Suprapubic skin (tissue), 4 donors: ENCODE measurements around the gene BIRC2. TPM values are rescaled to one million over a fixed set of nuclear protein-coding genes. Genes with fewer than 3 reads are reported as not detected.

Experiments
- DNase-seq, 2 donors: peaks; one replicate each; pipeline ENCODE4 v3.0.0-alpha.2; 2019; ENCODE audit warnings: low spot score in 2 of 2
- H3K27ac ChIP-seq: fragments of 200-600 bp; sonication (generic); one replicate; pipeline ENCODE4 v1.5.1; 2019
- H3K27me3 ChIP-seq: fragments of 200-600 bp; sonication (generic); one replicate; pipeline ENCODE4 v1.5.1; 2019
- H3K36me3 ChIP-seq: fragments of 200-600 bp; sonication (generic); one replicate; pipeline ENCODE4 v1.5.1; 2019
- H3K4me1 ChIP-seq: fragments of 200-600 bp; sonication (generic); one replicate; pipeline ENCODE4 v1.5.1; 2019
- H3K4me3 ChIP-seq: fragments of 200-600 bp; sonication (generic); one replicate; pipeline ENCODE4 v1.5.1; 2019; ENCODE audit warnings: mild to moderate bottlenecking
- H3K9me3 ChIP-seq: fragments of 200-600 bp; sonication (generic); one replicate; pipeline ENCODE4 v1.5.1; 2019
- CTCF ChIP-seq, 2 donors: fragments of 200-600 bp in 1 of 2; fragments of 450-650 bp in 1 of 2; sonication (generic) in 1 of 2; IDR thresholded peaks; one replicate each; pipeline ENCODE4 v1.5.1; 2016 to 2019; ENCODE audit warnings: antibody characterized with exemption in 2 of 2, mild to moderate bottlenecking in 1 of 2, moderate library complexity in 1 of 2
- EP300 ChIP-seq: sonication (generic); formaldehyde crosslinking; IDR thresholded peaks from one replicate; pipeline ENCODE4 v1.6.1; 2017; ENCODE audit warnings: antibody characterized with exemption
- POLR2A ChIP-seq, 2 donors: fragments of 450-650 bp; IDR thresholded peaks; one replicate each; pipeline ENCODE4 v1.6.1; 2017; ENCODE audit warnings: antibody characterized with exemption in 2 of 2, mild to moderate bottlenecking in 2 of 2, moderate library complexity in 2 of 2
- POLR2AphosphoS5 ChIP-seq, 3 donors: sonication (generic); formaldehyde crosslinking; IDR thresholded peaks; one replicate each; pipeline ENCODE4 v1.6.1; 2017; ENCODE audit warnings: antibody characterized with exemption in 3 of 3
- WGBS: methylation state at CpG from one replicate; pipeline ENCODE4 v1.1.5; 2018; 5-methylcytosine and 5-hydroxymethylcytosine counted together
- total RNA-seq, 4 donors: library from RNA; depleted of rRNA; stranded (reverse); fragments of >200 nt; gene quantifications; one replicate each; pipeline ENCODE4 v1.1.0, GENCODE V29; 2016

The BIRC2 gene
- total RNA-seq, 4 donors from 2014 or later, result 56.9 to 76.5 (median 64.6) TPM

DNA sequence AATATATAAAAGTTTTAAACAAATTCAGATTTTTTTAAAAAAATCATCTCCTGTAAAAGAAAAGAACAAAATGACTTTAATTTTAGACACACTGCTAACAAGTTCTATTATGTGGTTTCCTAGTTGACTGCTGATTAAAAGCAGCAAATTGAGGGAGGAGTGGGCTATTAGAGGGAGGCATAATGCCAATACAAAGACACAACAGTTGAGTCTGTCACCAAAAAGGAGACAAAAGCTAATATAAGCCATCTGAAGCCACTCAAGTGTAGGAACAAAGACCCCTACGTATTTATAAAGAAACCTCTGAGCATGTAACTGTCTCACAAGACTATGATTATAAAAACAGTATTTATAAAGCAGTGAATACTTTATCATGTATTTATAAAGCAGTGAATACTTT lies 76.9 kb downstream of the BIRC2 start:
- WGBS, result 71% methylated on average over 1 of the region's 1 CpG
- TF ChIP-seq CTCF (IDR thresholded peaks at IDR 0.05), result no peak
- no peak for TF ChIP-seq EP300
- TF ChIP-seq POLR2AphosphoS5 (IDR thresholded peaks at IDR 0.05), result no peak
- no peak for TF ChIP-seq POLR2A (IDR thresholded peaks at IDR 0.05)

GRCh38 chr11:102426000-102426399 lies 79.0 kb downstream of the BIRC2 start:
- Histone ChIP-seq H3K36me3 (no peaks in the 10 kb centered on the region), H3K9me3 (no peaks in the 10 kb centered on the region), H3K27me3 (no peaks in the 10 kb centered on the region), H3K4me1 (peaks cover 15% of the 10 kb centered on the region), H3K27ac (no peak overlapping the region), H3K4me3 (no peak overlapping the region)
- WGBS, result 84% methylated on average over 2 of the region's 2 CpGs
- TF ChIP-seq CTCF (IDR thresholded peaks at IDR 0.05), result no peak
- TF ChIP-seq EP300, result no peak
- TF ChIP-seq POLR2AphosphoS5 (IDR thresholded peaks at IDR 0.05), result no peak
- no peak for TF ChIP-seq POLR2A (IDR thresholded peaks at IDR 0.05)
- DNase-seq, result no peak

More for the DNA sequence above, 76.9 kb downstream of the BIRC2 start:
- H3K27ac ChIP-seq, result no peak overlapping the region
- peaks cover 25% of the 10 kb centered on the region for H3K4me1 ChIP-seq
- no peaks in the 10 kb centered on the region for H3K36me3 ChIP-seq
- DNase-seq, result no peak
- no peaks in the 10 kb centered on the region for H3K9me3 ChIP-seq
- H3K27me3 ChIP-seq, result no peaks in the 10 kb centered on the region
- no peak overlapping the region for H3K4me3 ChIP-seq

DNA sequence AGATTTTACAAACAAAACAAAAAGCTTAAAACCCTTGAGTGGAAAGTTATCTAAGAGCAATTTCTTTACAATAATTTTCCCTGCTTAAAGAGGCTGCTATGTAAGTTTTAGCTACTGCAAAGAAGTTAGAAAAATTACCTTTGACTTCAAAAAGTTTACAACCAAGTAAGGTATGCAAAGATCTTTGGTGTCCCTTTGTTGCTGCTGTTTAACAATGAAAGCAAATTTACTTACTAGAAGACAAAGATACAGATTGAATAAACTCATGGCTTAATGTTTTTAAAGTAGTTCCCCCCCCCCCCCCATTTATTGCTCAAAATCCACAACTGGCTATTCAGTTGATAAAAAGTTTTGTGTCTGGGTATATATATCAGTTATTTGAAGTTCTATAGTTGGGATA lies 79.6 kb downstream of the BIRC2 start:
- H3K36me3 ChIP-seq, result no peaks in the 10 kb centered on the region
- DNase-seq, result no peak
- H3K9me3 ChIP-seq, result no peaks in the 10 kb centered on the region
- no peak overlapping the region for H3K4me3 ChIP-seq
- no peaks in the 10 kb centered on the region for H3K27me3 ChIP-seq
- peaks cover 15% of the 10 kb centered on the region for H3K4me1 ChIP-seq
- no peak overlapping the region for H3K27ac ChIP-seq
- TF ChIP-seq POLR2A (IDR thresholded peaks at IDR 0.05) (no peak), POLR2AphosphoS5 (IDR thresholded peaks at IDR 0.05) (no peak), CTCF (IDR thresholded peaks at IDR 0.05) (no peak), EP300 (no peak)

GRCh38 chr11:102427068-102427467 lies 80.1 kb downstream of the BIRC2 start:
- Histone ChIP-seq H3K4me3 (no peak overlapping the region), H3K4me1 (peaks cover 15% of the 10 kb centered on the region), H3K36me3 (no peaks in the 10 kb centered on the region), H3K27ac (no peak overlapping the region), H3K27me3 (no peaks in the 10 kb centered on the region), H3K9me3 (no peaks in the 10 kb centered on the region)
- TF ChIP-seq POLR2A (IDR thresholded peaks at IDR 0.05) (no peak), EP300 (no peak), POLR2AphosphoS5 (IDR thresholded peaks at IDR 0.05) (no peak), CTCF (IDR thresholded peaks at IDR 0.05) (no peak)
- 0% methylated on average over 1 of the region's 1 CpG for WGBS
- DNase-seq, result no peak

Other genes with a start within 250 kb of the BIRC2 start
- 100 to 1,000 TPM; 226 to 310 (median 252) TPM for gene YAP1, start 236.8 kb upstream of the BIRC2 start, total RNA-seq
- gene BIRC3, start 29.7 kb upstream of the BIRC2 start, total RNA-seq, result 10 to 100 TPM in 3 of 4 donors, 1 to 10 TPM in 1; 4.0 to 18.2 (median 10.7) TPM
- gene TMEM123, start 105.6 kb downstream of the BIRC2 start, total RNA-seq, result 100 to 1,000 TPM; 161 to 212 (median 197) TPM
- gene MMP7, start 183.5 kb downstream of the BIRC2 start, total RNA-seq, result 100 to 1,000 TPM in 1 of 4 donors, 10 to 100 TPM in 3; 29.9 to 155 (median 81.8) TPM